H9 (cell line): ENCODE data around the gene LYPD6. TPM values are rescaled to one million over a fixed set of nuclear protein-coding genes. Genes with fewer than 3 reads are reported as not detected.
A peak's percentile ranks its signal among the peaks of the same experiment; 100 is the strongest.

Experiments used
- DNase-seq: peaks from one replicate; pipeline ENCODE4 v3.0.0-alpha.2; 2017
- H2AFZ ChIP-seq: one replicate; pipeline ENCODE4 v1.6.1; 2013; ENCODE audit warnings: mild to moderate bottlenecking, low read length, control low read depth, moderate library complexity
- H2AK5ac ChIP-seq: 2 replicates; pipeline ENCODE4 v1.6.1; 2013; ENCODE audit warnings: low read length, control low read depth, mixed read lengths; ENCODE audit not compliant: insufficient read length
- H2BK120ac ChIP-seq: one replicate; pipeline ENCODE4 v1.6.1; 2013; ENCODE audit warnings: low read depth, mild to moderate bottlenecking, low read length, control low read depth, inconsistent platforms; ENCODE audit not compliant: poor library complexity, severe bottlenecking
- H2BK12ac ChIP-seq: 2 replicates; pipeline ENCODE4 v1.6.1; 2013; ENCODE audit warnings: low read length, control low read depth, mixed read lengths, low read depth; ENCODE audit not compliant: insufficient read length
- H2BK15ac ChIP-seq: 2 replicates; pipeline ENCODE4 v1.6.1; 2013; ENCODE audit warnings: low read depth, low read length, control low read depth
- H2BK20ac ChIP-seq: one replicate; pipeline ENCODE4 v1.6.1; 2013; ENCODE audit warnings: low read depth, mild to moderate bottlenecking, low read length, control low read depth, inconsistent platforms; ENCODE audit not compliant: poor library complexity, severe bottlenecking
- H2BK5ac ChIP-seq: 2 replicates; pipeline ENCODE4 v1.6.1; 2013; ENCODE audit warnings: low read length, control low read depth, mixed read lengths; ENCODE audit not compliant: insufficient read length
- H3K14ac ChIP-seq: 2 replicates; pipeline ENCODE4 v1.6.1; 2013; ENCODE audit warnings: low read length, control low read depth; ENCODE audit not compliant: insufficient read depth
- H3K18ac ChIP-seq: 2 replicates; pipeline ENCODE4 v1.6.1; 2013; ENCODE audit warnings: low read depth, mild to moderate bottlenecking, mixed read lengths, low read length, control low read depth; ENCODE audit not compliant: insufficient read length
- H3K23ac ChIP-seq: 2 replicates; pipeline ENCODE4 v1.6.1; 2013; ENCODE audit warnings: low read length, control low read depth, mixed read lengths, low read depth; ENCODE audit not compliant: insufficient read length
- H3K23me2 ChIP-seq: 2 replicates; pipeline ENCODE4 v1.6.1; 2013; ENCODE audit warnings: low read depth, mild to moderate bottlenecking, mixed read lengths, low read length, control low read depth; ENCODE audit not compliant: insufficient read length, poor library complexity, severe bottlenecking
- H3K27ac ChIP-seq: 2 replicates; pipeline ENCODE4 v1.5.1; 2013; ENCODE audit warnings: low read length, control low read depth, mixed read lengths, low read depth; ENCODE audit not compliant: insufficient read length
- H3K27me3 ChIP-seq: 2 replicates; pipeline ENCODE4 v1.6.1; 2013; ENCODE audit warnings: low read length, control low read depth, inconsistent platforms; ENCODE audit not compliant: insufficient read depth
- H3K4ac ChIP-seq: 2 replicates; pipeline ENCODE4 v1.6.1; 2013; ENCODE audit warnings: low read depth, mild to moderate bottlenecking, control low read depth, inconsistent platforms, low read length, moderate library complexity
- H3K4me1 ChIP-seq: 2 replicates; pipeline ENCODE4 v1.6.1; 2013; ENCODE audit warnings: low read length, control low read depth, inconsistent platforms; ENCODE audit not compliant: insufficient read depth
- H3K4me2 ChIP-seq: 2 replicates; pipeline ENCODE4 v1.6.1; 2013; ENCODE audit warnings: low read length, control low read depth, mixed read lengths; ENCODE audit not compliant: insufficient read length, insufficient read depth
- H3K56ac ChIP-seq: 2 replicates; pipeline ENCODE4 v1.6.1; 2013; ENCODE audit warnings: low read depth, mild to moderate bottlenecking, mixed read lengths, low read length, control low read depth; ENCODE audit not compliant: insufficient read length
- H3K79me1 ChIP-seq: 2 replicates; pipeline ENCODE4 v1.6.1; 2013; ENCODE audit warnings: low read depth, mild to moderate bottlenecking, moderate library complexity, low read length, control low read depth, inconsistent platforms; ENCODE audit not compliant: insufficient read depth, poor library complexity, severe bottlenecking
- H3K79me2 ChIP-seq: 2 replicates; pipeline ENCODE4 v1.6.1; 2013; ENCODE audit warnings: low read length, control low read depth, inconsistent platforms; ENCODE audit not compliant: insufficient read depth
- H3K9ac ChIP-seq: 2 replicates; pipeline ENCODE4 v1.6.1; 2013; ENCODE audit warnings: low read length, control low read depth, mixed read lengths; ENCODE audit not compliant: insufficient read length; ENCODE audit errors: extremely low read depth
- H3K9me3 ChIP-seq: one replicate; pipeline ENCODE4 v1.6.1; 2013; ENCODE audit warnings: low read depth, low read length, inconsistent platforms; ENCODE audit not compliant: control insufficient read depth
- H3T11ph ChIP-seq: one replicate; pipeline ENCODE4 v1.6.1; 2013; ENCODE audit warnings: mild to moderate bottlenecking, low read length, control low read depth, inconsistent platforms
- H4K20me1 ChIP-seq: one replicate; pipeline ENCODE4 v1.6.1; 2013; ENCODE audit not compliant: control insufficient read depth, insufficient read length, insufficient read depth
- H4K5ac ChIP-seq: 2 replicates; pipeline ENCODE4 v1.6.1; 2013; ENCODE audit warnings: low read depth, mild to moderate bottlenecking, mixed read lengths, low read length, control low read depth; ENCODE audit not compliant: insufficient read length
- H4K8ac ChIP-seq: replicated peaks from 2 replicates; pipeline ENCODE4 v1.6.1; 2013; ENCODE audit warnings: low read length, control low read depth, mixed read lengths, low read depth; ENCODE audit not compliant: insufficient read length
- H4K91ac ChIP-seq: 2 replicates; pipeline ENCODE4 v1.6.1; 2013; ENCODE audit warnings: low read depth, mild to moderate bottlenecking, moderate library complexity, mixed read lengths, low read length, control low read depth; ENCODE audit not compliant: insufficient read length
- H3K27ac Mint-ChIP-seq, 3 experiments: 2 replicates in 2 of 3; 3 replicates in 1 of 3; pipeline ENCODE4 v1.8.0; 2020 to 2021; ENCODE audit warnings: mixed read lengths in 3 of 3, mild to moderate bottlenecking in 1 of 3, moderate library complexity in 1 of 3
- H3K27me3 Mint-ChIP-seq: 2 replicates; pipeline ENCODE4 v1.8.0; 2021; ENCODE audit warnings: low read depth, mild to moderate bottlenecking, moderate library complexity, mixed read lengths
- H3K36me3 Mint-ChIP-seq, 3 experiments: 2 replicates in 2 of 3; 3 replicates in 1 of 3; pipeline ENCODE4 v1.8.0; 2020 to 2021; ENCODE audit warnings: low read depth in 3 of 3, mixed read lengths in 3 of 3; ENCODE audit not compliant: insufficient read depth in 1 of 3
- H3K4me1 Mint-ChIP-seq, 2 experiments: 2 replicates each; pipeline ENCODE4 v1.8.0; 2020; ENCODE audit warnings: mixed read lengths in 2 of 2
- H3K4me3 Mint-ChIP-seq, 2 experiments: 2 replicates in 1 of 2; 3 replicates in 1 of 2; pipeline ENCODE4 v1.8.0; 2020 to 2021; ENCODE audit warnings: mild to moderate bottlenecking in 2 of 2, mixed read lengths in 2 of 2, moderate library complexity in 1 of 2
- H3K9me3 Mint-ChIP-seq, 2 experiments: 2 replicates in 1 of 2; 3 replicates in 1 of 2; pipeline ENCODE4 v1.8.0; 2020; ENCODE audit warnings: mild to moderate bottlenecking in 2 of 2, mixed read lengths in 2 of 2, moderate library complexity in 1 of 2
- CTCF ChIP-seq: fragments of 200-600 bp; sonication (generic); conservative IDR thresholded peaks from 3 replicates; pipeline ENCODE4 v1.8.0; 2021; ENCODE audit warnings: antibody characterized with exemption, mild to moderate bottlenecking
- WGBS: extraction: QIAGEN DNeasy Blood & Tissue Kit; methylation state at CpG from one replicate; pipeline ENCODE4 v1.1.7; 2013; ENCODE audit warnings: missing lambda C conversion rate, low lambda C conversion rate, mixed read lengths; ENCODE audit not compliant: insufficient read length; ENCODE audit errors: extremely low coverage; 5-methylcytosine and 5-hydroxymethylcytosine counted together
- total RNA-seq: library from RNA; stranded (reverse); gene quantifications from 2 replicates; pipeline ENCODE4 v1.2.1, GENCODE V29; 2021

The LYPD6 gene
- total RNA-seq, 1 experiment from 2014 or later, result 3.0 TPM

GRCh38 chr2:149365931-149366583 is 35.7 kb downstream of the LYPD6 start:
- Histone ChIP-seq H2BK5ac (no peak overlapping the region), H3K27me3 (no peaks in the 10 kb centered on the region), H3K9ac (no peak overlapping the region), H3K4ac (no peak overlapping the region), H3T11ph (no peak overlapping the region), H3K23me2 (no peaks in the 10 kb centered on the region), H2BK15ac (no peak overlapping the region), H2BK120ac (no peak overlapping the region), H4K5ac (no peak overlapping the region), H2AK5ac (no peak overlapping the region), H3K18ac (no peak overlapping the region), H3K79me1 (no peaks in the 10 kb centered on the region), H3K79me2 (no peaks in the 10 kb centered on the region), H3K9me3 (no peaks in the 10 kb centered on the region), H3K56ac (no peak overlapping the region), H2BK20ac (no peak overlapping the region), H2BK12ac (no peak overlapping the region), H3K23ac (no peak overlapping the region), H4K20me1 (no peaks in the 10 kb centered on the region), H3K27ac (no peak overlapping the region), H2AFZ (no peak overlapping the region), H4K91ac (no peak overlapping the region), H3K14ac (no peak overlapping the region), H3K4me1 (peaks cover 2% of the 10 kb centered on the region; the same call in 1 of the 2 replicates), H4K8ac (no peak overlapping the region), H3K4me2 (no peak overlapping the region)
- H3K27ac Mint-ChIP-seq, result peak overlapping the region in 1 of 3 experiments; percentile 10; a peak in 3 of 7 replicates
- no CpG with 5 or more reads among the region's 5 CpGs for WGBS
- H3K4me3 Mint-ChIP-seq, result no peak overlapping the region
- no peaks in the 10 kb centered on the region for H3K27me3 Mint-ChIP-seq
- peaks cover 4 to 13% of the 10 kb centered on the region in 2 experiments; a peak in 4 of 5 replicates for H3K9me3 Mint-ChIP-seq
- DNase-seq, result no peak
- peaks cover 27 to 32% of the 10 kb centered on the region in 2 experiments for H3K4me1 Mint-ChIP-seq
- peaks cover 16 to 39% (median 20%) of the 10 kb centered on the region in 3 experiments for H3K36me3 Mint-ChIP-seq
- TF ChIP-seq CTCF, result no peak
